Adrenal gland (tissue), 5 donors: ENCODE data around the gene RPA3.

Source experiments
- POLR2A ChIP-seq, 2 donors: fragments of 450-650 bp; IDR thresholded peaks; one replicate each; pipeline ENCODE4 v1.6.1; 2017; ENCODE audit warnings: antibody characterized with exemption in 2 of 2, mild to moderate bottlenecking in 2 of 2, moderate library complexity in 1 of 2
- TF ChIP-seq, protein P1 (sequence below), 6 experiments: fragments of 450-650 bp in 4 of 6; fragments of 200-600 bp in 2 of 6; sonication (generic) in 1 of 6; IDR thresholded peaks; 1 replicate in 5 of 6; 2 replicates in 1 of 6; pipeline versions ENCODE4 v1.5.1 to v1.8.0; 2016 to 2021; ENCODE audit warnings: antibody characterized with exemption in 6 of 6, mild to moderate bottlenecking in 2 of 6, moderate library complexity in 1 of 6
- donor health status: DM: no; HTN: no; CAD: no.

GRCh38 chr7:7609330-7609729 is 109.1 kb downstream of the RPA3 start:
- TF ChIP-seq, protein P1, sequence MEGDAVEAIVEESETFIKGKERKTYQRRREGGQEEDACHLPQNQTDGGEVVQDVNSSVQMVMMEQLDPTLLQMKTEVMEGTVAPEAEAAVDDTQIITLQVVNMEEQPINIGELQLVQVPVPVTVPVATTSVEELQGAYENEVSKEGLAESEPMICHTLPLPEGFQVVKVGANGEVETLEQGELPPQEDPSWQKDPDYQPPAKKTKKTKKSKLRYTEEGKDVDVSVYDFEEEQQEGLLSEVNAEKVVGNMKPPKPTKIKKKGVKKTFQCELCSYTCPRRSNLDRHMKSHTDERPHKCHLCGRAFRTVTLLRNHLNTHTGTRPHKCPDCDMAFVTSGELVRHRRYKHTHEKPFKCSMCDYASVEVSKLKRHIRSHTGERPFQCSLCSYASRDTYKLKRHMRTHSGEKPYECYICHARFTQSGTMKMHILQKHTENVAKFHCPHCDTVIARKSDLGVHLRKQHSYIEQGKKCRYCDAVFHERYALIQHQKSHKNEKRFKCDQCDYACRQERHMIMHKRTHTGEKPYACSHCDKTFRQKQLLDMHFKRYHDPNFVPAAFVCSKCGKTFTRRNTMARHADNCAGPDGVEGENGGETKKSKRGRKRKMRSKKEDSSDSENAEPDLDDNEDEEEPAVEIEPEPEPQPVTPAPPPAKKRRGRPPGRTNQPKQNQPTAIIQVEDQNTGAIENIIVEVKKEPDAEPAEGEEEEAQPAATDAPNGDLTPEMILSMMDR (IDR thresholded peaks at IDR 0.05) = no peak
- no peak for TF ChIP-seq POLR2A (IDR thresholded peaks at IDR 0.05)
